K562 (cell line): ENCODE results near the gene RBM20. TPM values are rescaled to one million over a fixed set of nuclear protein-coding genes. Genes with fewer than 3 reads are reported as not detected.

ENCODE experiments used
- AFF1 ChIP-seq, 2 experiments: fragments of 450-650 bp; IDR thresholded peaks; 2 replicates each; pipeline ENCODE4 v1.6.1; 2018; ENCODE audit warnings: mild to moderate bottlenecking in 2 of 2, low read depth in 1 of 2; ENCODE audit not compliant: partially characterized antibody in 2 of 2
- CCNT2 ChIP-seq: IDR thresholded peaks from 2 replicates; pipeline ENCODE4 v1.6.1; 2011; ENCODE audit warnings: borderline replicate concordance, low read depth, mild to moderate bottlenecking, moderate library complexity, mixed read lengths, low read length; ENCODE audit not compliant: insufficient read length; ENCODE audit errors: extremely low read depth
- CREM ChIP-seq: IDR thresholded peaks from 2 replicates; pipeline ENCODE4 v1.6.1; 2014; ENCODE audit warnings: antibody characterized with exemption, low read depth
- ID3 ChIP-seq, 2 experiments: fragments of 250-450 bp in 1 of 2; fragments of 450-650 bp in 1 of 2; sonication (Bioruptor Pico) in 1 of 2; IDR thresholded peaks; 2 replicates each; pipeline versions ENCODE4 v1.6.1 to v1.8.0; 2016 to 2021; ENCODE audit warnings: mild to moderate bottlenecking in 2 of 2, moderate library complexity in 2 of 2, missing compliant biosample characterization in 1 of 2, missing genetic modification characterization in 1 of 2
- LARP7 ChIP-seq: fragments of 450-650 bp; IDR thresholded peaks from 2 replicates; pipeline ENCODE4 v1.6.1; 2016
- MAZ ChIP-seq, 2 experiments: fragments of 450-650 bp in 1 of 2; sonication (generic) in 1 of 2; formaldehyde crosslinking; IDR thresholded peaks in 1 of 2; conservative IDR thresholded peaks in 1 of 2; 2 replicates each; pipeline versions ENCODE4 v1.4.0 to v1.5.0; 2020; ENCODE audit warnings: mild to moderate bottlenecking in 1 of 2, missing genetic modification reagents in 1 of 2
- NFYB ChIP-seq: IDR thresholded peaks from 2 replicates; pipeline ENCODE4 v1.6.1; 2011; ENCODE audit warnings: mild to moderate bottlenecking, moderate library complexity; ENCODE audit not compliant: insufficient read length; ENCODE audit errors: extremely low read depth
- SIN3A ChIP-seq, 2 experiments: fragments of 150-350 bp in 1 of 2; IDR thresholded peaks; 2 replicates each; pipeline ENCODE4 v1.6.1; 2011 to 2016; ENCODE audit warnings: borderline replicate concordance in 2 of 2, low read depth in 2 of 2, low read length in 2 of 2, mild to moderate bottlenecking in 2 of 2, moderate library complexity in 2 of 2; ENCODE audit not compliant: control insufficient read depth in 1 of 2
- TBP ChIP-seq: optimal IDR thresholded peaks from 2 replicates; pipeline ENCODE3; 2011; ENCODE audit warnings: low read depth, low read length, improper control_type of control experiment
- ZFX ChIP-seq: sonication (generic); formaldehyde crosslinking; IDR thresholded peaks from 2 replicates; pipeline ENCODE4 v1.8.0; 2022; ENCODE audit warnings: mild to moderate bottlenecking, missing genetic modification reagents, moderate library complexity
- ZNF583 ChIP-seq: fragments of 250-450 bp; sonication (Bioruptor Pico); IDR thresholded peaks from 2 replicates; pipeline ENCODE4 v1.4.0; 2020
- ZNF766 ChIP-seq: fragments of 200-800 bp; sonication (Bioruptor generic); conservative IDR thresholded peaks from 2 replicates; pipeline ENCODE4 v1.6.1; 2016; ENCODE audit warnings: missing genetic modification characterization, missing compliant biosample characterization
- polyA plus RNA-seq, 8 experiments: library from polyadenylated mRNA; depleted of rRNA in 4 of 8; stranded (reverse) in 5 of 8; unstranded in 3 of 8; fragments of >200 nt; fragmentation: Nextera tagmentation in 2 of 8; fragmentation: Illumina TruSeq in 1 of 8; extraction: Ambion mirVana in 2 of 8; extraction: Trizol in 1 of 8; gene quantifications; 2 replicates each; pipeline versions ENCODE4 v1.2.1 to v1.2.3, GENCODE V29; 2011 to 2014; ENCODE audit warnings: inconsistent platforms in 1 of 8, missing spikeins in 1 of 8
- total RNA-seq, 7 experiments: library from RNA; depleted of rRNA in 6 of 7; stranded (reverse); fragments of >200 nt in 6 of 7; fragmentation: Illumina TruSeq in 2 of 7; extraction: Trizol in 2 of 7; gene quantifications; 2 replicates each; pipeline versions ENCODE4 v1.2.1 to v1.2.3, GENCODE V29; 2011 to 2021; ENCODE audit warnings: low replicate concordance in 1 of 7
- TF ChIP-seq, protein P1 (sequence below): sonication (generic); formaldehyde crosslinking; IDR thresholded peaks from 2 replicates; pipeline ENCODE4 v1.8.1; 2023; ENCODE audit warnings: mild to moderate bottlenecking, missing genetic modification reagents
- TF ChIP-seq, protein P2 (sequence below): sonication (generic); formaldehyde crosslinking; IDR thresholded peaks from 2 replicates; pipeline ENCODE4 v1.8.0; 2022; ENCODE audit warnings: mild to moderate bottlenecking, missing genetic modification reagents

Gene RBM20
- total and polyA plus RNA-seq, 9 of the 15 experiments (the other 6 are each of a cell fraction or from before 2014, with no cell fraction given) = 0.63 to 5.7 (median 3.2) TPM

- no peak for TF ChIP-seq AFF1 (IDR thresholded peaks at IDR 0.05; ENCODE audit: low read depth in 1 of 2, partially characterized antibody in 2 of 2)
- no peak for TF ChIP-seq LARP7
- TF ChIP-seq NFYB = peak; percentile 32
- no peak for TF ChIP-seq ID3 (CRISPR knock-in tag; IDR thresholded peaks at IDR 0.05)
- TF ChIP-seq ID3 (tag; IDR thresholded peaks at IDR 0.05) = 0 out of 2 replicates have a peak, but pooled peaks have one; percentile 21
- TF ChIP-seq, protein P1, sequence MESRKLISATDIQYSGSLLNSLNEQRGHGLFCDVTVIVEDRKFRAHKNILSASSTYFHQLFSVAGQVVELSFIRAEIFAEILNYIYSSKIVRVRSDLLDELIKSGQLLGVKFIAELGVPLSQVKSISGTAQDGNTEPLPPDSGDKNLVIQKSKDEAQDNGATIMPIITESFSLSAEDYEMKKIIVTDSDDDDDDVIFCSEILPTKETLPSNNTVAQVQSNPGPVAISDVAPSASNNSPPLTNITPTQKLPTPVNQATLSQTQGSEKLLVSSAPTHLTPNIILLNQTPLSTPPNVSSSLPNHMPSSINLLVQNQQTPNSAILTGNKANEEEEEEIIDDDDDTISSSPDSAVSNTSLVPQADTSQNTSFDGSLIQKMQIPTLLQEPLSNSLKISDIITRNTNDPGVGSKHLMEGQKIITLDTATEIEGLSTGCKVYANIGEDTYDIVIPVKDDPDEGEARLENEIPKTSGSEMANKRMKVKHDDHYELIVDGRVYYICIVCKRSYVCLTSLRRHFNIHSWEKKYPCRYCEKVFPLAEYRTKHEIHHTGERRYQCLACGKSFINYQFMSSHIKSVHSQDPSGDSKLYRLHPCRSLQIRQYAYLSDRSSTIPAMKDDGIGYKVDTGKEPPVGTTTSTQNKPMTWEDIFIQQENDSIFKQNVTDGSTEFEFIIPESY (CRISPR knock-in tag) = no peak
- TF ChIP-seq ZNF583 (CRISPR knock-in tag) = no peak
- TF ChIP-seq CCNT2 = peak; percentile 34
- peak in 1 of 2 experiments; percentile 77; a peak in 3 of 4 replicates for TF ChIP-seq MAZ (CRISPR knock-in tag; conservative IDR thresholded peaks at IDR 0.05 in 1 of 2, IDR thresholded peaks at IDR 0.05 in 1 of 2)
- TF ChIP-seq, protein P2, sequence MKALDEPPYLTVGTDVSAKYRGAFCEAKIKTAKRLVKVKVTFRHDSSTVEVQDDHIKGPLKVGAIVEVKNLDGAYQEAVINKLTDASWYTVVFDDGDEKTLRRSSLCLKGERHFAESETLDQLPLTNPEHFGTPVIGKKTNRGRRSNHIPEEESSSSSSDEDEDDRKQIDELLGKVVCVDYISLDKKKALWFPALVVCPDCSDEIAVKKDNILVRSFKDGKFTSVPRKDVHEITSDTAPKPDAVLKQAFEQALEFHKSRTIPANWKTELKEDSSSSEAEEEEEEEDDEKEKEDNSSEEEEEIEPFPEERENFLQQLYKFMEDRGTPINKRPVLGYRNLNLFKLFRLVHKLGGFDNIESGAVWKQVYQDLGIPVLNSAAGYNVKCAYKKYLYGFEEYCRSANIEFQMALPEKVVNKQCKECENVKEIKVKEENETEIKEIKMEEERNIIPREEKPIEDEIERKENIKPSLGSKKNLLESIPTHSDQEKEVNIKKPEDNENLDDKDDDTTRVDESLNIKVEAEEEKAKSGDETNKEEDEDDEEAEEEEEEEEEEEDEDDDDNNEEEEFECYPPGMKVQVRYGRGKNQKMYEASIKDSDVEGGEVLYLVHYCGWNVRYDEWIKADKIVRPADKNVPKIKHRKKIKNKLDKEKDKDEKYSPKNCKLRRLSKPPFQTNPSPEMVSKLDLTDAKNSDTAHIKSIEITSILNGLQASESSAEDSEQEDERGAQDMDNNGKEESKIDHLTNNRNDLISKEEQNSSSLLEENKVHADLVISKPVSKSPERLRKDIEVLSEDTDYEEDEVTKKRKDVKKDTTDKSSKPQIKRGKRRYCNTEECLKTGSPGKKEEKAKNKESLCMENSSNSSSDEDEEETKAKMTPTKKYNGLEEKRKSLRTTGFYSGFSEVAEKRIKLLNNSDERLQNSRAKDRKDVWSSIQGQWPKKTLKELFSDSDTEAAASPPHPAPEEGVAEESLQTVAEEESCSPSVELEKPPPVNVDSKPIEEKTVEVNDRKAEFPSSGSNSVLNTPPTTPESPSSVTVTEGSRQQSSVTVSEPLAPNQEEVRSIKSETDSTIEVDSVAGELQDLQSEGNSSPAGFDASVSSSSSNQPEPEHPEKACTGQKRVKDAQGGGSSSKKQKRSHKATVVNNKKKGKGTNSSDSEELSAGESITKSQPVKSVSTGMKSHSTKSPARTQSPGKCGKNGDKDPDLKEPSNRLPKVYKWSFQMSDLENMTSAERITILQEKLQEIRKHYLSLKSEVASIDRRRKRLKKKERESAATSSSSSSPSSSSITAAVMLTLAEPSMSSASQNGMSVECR (CRISPR knock-in tag) = no peak
- peak; percentile 77 for TF ChIP-seq TBP
- TF ChIP-seq CREM = peak; percentile 64
- peak; percentile 55; the same call in 1 of the 2 replicates for TF ChIP-seq ZNF766 (CRISPR knock-in tag)
- TF ChIP-seq ZFX (CRISPR knock-in tag) = no peak
- 0 out of 4 replicates have a peak, but pooled peaks of 1 of the 2 experiments have one; percentile 41 for TF ChIP-seq SIN3A (IDR thresholded peaks at IDR 0.05; ENCODE audit: borderline replicate concordance in 2 of 2, control insufficient read depth in 1 of 2, low read depth in 2 of 2, low read length in 2 of 2)
These were observed 227.4 kb downstream of the RBM20 start, which contains the start of gene PDCD4 (continued) for GRCh38 chr10:110871298-110872084.
